K562 (cell line): ENCODE results near the gene ZC3H10. TPM values are rescaled to one million over a fixed set of nuclear protein-coding genes. Genes with fewer than 3 reads are reported as not detected.

Experiments
- CBFA2T3 ChIP-seq: fragments of 450-650 bp; IDR thresholded peaks from 2 replicates; pipeline ENCODE4 v1.6.1; 2017
- CHD7 ChIP-seq: fragments of 200-600 bp; sonication (generic); IDR thresholded peaks from one replicate; pipeline ENCODE4 v1.6.1; 2012; ENCODE audit warnings: mild to moderate bottlenecking, low read depth, low read length, inconsistent platforms
- NFXL1 ChIP-seq: fragments of 450-650 bp; formaldehyde crosslinking; IDR thresholded peaks from 2 replicates; pipeline ENCODE4 v1.4.0; 2021; ENCODE audit warnings: mild to moderate bottlenecking
- SETDB1 ChIP-seq: IDR thresholded peaks from one replicate; pipeline ENCODE4 v1.6.1; 2012; ENCODE audit warnings: low read length, control low read depth, inconsistent platforms
- SIRT6 ChIP-seq: IDR thresholded peaks from one replicate; pipeline ENCODE4 v1.6.1; 2012; ENCODE audit warnings: low read depth, mild to moderate bottlenecking, control low read depth, inconsistent platforms, low read length, moderate library complexity
- SP2 ChIP-seq: IDR thresholded peaks from 2 replicates; pipeline ENCODE4 v1.6.1; 2011; ENCODE audit warnings: mild to moderate bottlenecking, low read depth, low read length, moderate library complexity; ENCODE audit not compliant: poor library complexity, severe bottlenecking; ENCODE audit errors: extremely low read depth
- XRCC4 ChIP-seq: IDR thresholded peaks from one replicate; pipeline ENCODE4 v1.6.1; 2011; ENCODE audit not compliant: insufficient read depth, insufficient read length; ENCODE audit errors: extremely low read depth
- ZC3H11A ChIP-seq: IDR thresholded peaks from 2 replicates; pipeline ENCODE4 v1.6.1; 2012; ENCODE audit warnings: low read depth, low read length, improper control_type of control experiment
- polyA plus RNA-seq, 8 experiments: library from polyadenylated mRNA; depleted of rRNA in 4 of 8; stranded (reverse) in 5 of 8; unstranded in 3 of 8; fragments of >200 nt; fragmentation: Nextera tagmentation in 2 of 8; fragmentation: Illumina TruSeq in 1 of 8; extraction: Ambion mirVana in 2 of 8; extraction: Trizol in 1 of 8; gene quantifications; 2 replicates each; pipeline versions ENCODE4 v1.2.1 to v1.2.3, GENCODE V29; 2011 to 2014; ENCODE audit warnings: inconsistent platforms in 1 of 8, missing spikeins in 1 of 8
- total RNA-seq, 7 experiments: library from RNA; depleted of rRNA in 6 of 7; stranded (reverse); fragments of >200 nt in 6 of 7; fragmentation: Illumina TruSeq in 2 of 7; extraction: Trizol in 2 of 7; gene quantifications; 2 replicates each; pipeline versions ENCODE4 v1.2.1 to v1.2.3, GENCODE V29; 2011 to 2021; ENCODE audit warnings: low replicate concordance in 1 of 7
- TF ChIP-seq, protein P1 (sequence below): fragments of 450-650 bp; IDR thresholded peaks from 2 replicates; pipeline ENCODE4 v1.6.1; 2016; ENCODE audit warnings: low read depth

ZC3H10 gene
- total and polyA plus RNA-seq, 9 of the 15 experiments (the other 6 are each of a cell fraction or from before 2014, with no cell fraction given) = 0.31 to 4.1 (median 1.6) TPM

- TF ChIP-seq CHD7 (no peak), SP2 (no peak), NFXL1 (no peak), SIRT6 (no peak), XRCC4 (no peak), CBFA2T3 (no peak), SETDB1 (no peak), ZC3H11A (no peak)
- TF ChIP-seq, protein P1, sequence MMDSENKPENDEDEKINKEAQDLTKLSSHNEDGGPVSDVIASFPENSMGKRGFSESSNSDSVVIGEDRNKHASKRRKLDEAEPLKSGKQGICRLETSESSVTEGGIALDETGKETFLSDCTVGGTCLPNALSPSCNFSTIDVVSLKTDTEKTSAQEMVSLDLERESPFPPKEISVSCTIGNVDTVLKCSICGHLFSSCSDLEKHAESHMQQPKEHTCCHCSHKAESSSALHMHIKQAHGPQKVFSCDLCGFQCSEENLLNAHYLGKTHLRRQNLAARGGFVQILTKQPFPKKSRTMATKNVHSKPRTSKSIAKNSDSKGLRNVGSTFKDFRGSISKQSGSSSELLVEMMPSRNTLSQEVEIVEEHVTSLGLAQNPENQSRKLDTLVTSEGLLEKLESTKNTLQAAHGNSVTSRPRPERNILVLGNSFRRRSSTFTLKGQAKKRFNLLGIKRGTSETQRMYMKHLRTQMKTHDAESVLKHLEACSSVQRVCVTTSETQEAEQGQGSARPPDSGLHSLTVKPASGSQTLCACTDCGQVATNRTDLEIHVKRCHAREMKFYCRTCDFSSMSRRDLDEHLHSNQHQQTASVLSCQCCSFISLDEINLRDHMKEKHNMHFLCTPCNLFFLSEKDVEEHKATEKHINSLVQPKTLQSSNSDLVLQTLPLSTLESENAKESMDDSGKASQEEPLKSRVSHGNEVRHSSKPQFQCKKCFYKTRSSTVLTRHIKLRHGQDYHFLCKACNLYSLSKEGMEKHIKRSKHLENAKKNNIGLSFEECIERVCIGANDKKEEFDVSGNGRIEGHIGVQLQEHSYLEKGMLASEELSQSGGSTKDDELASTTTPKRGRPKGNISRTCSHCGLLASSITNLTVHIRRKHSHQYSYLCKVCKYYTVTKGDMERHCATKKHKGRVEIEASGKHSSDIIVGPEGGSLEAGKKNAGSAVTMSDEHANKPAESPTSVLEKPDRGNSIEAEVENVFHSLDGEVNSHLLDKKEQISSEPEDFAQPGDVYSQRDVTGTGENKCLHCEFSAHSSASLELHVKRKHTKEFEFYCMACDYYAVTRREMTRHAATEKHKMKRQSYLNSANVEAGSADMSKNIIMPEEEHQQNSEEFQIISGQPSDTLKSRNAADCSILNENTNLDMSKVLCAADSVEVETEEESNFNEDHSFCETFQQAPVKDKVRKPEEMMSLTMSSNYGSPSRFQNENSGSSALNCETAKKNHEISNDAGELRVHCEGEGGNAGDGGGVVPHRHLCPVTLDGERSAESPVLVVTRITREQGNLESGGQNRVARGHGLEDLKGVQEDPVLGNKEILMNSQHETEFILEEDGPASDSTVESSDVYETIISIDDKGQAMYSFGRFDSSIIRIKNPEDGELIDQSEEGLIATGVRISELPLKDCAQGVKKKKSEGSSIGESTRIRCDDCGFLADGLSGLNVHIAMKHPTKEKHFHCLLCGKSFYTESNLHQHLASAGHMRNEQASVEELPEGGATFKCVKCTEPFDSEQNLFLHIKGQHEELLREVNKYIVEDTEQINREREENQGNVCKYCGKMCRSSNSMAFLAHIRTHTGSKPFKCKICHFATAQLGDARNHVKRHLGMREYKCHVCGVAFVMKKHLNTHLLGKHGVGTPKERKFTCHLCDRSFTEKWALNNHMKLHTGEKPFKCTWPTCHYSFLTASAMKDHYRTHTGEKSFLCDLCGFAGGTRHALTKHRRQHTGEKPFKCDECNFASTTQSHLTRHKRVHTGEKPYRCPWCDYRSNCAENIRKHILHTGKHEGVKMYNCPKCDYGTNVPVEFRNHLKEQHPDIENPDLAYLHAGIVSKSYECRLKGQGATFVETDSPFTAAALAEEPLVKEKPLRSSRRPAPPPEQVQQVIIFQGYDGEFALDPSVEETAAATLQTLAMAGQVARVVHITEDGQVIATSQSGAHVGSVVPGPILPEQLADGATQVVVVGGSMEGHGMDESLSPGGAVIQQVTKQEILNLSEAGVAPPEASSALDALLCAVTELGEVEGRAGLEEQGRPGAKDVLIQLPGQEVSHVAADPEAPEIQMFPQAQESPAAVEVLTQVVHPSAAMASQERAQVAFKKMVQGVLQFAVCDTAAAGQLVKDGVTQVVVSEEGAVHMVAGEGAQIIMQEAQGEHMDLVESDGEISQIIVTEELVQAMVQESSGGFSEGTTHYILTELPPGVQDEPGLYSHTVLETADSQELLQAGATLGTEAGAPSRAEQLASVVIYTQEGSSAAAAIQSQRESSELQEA = no peak
Measured at GRCh38 chr12:56152132-56152755, 34.2 kb downstream of the ZC3H10 start, which contains the start of gene MYL6B (continued).
